NCI-H2171 treated with DMSO at 0.1 percent for 48 hours (cell line): ENCODE data around the gene GAS2L1.
A peak's percentile ranks its signal among the peaks of the same experiment; 100 is the strongest.

ENCODE experiments used
- DNase-seq: peaks from one replicate; lab custom pipeline; 2025; lab: John Stamatoyannopoulos, UW

GAS2L1 gene

GRCh38 chr22:29309332-29310064 lies 3.0 kb downstream of the GAS2L1 start:
- DNase-seq, result no peak

DNA sequence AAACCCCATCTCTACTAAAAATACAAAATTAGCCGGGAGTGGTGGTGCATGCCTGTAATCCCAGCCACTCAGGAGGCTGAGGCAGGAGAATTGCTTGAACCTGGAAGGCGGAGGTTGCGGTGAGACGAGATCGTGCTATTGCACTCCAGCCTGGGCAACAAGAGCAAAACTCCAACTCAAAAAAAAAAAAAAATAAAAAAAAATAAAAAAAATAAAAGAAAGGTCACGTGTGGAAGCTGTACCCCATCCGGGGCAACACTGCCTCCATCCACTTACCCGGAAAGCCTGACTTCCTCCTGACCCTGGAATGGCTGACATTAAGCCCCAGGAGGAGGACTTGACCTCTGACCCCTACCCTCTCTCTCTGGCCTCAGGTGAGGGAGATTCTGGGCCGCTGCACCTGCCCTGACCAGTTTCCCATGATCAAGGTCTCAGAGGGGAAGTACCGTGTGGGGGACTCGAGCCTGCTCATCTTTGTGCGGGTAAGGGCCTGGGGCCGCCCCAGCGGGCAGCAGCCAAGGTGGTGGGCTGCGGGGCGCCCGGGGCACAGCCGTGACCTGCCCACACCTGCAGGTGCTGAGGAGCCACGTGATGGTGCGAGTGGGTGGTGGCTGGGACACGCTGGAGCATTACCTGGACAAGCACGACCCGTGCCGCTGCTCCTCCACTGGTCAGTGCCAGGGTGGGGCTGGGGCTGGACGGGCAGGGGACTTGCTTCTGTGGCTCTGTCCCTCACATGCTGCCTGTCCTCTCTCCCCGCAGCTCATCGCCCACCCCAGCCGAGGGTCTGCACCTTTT lies 3.8 kb downstream of the GAS2L1 start:
- no peak for DNase-seq

GRCh38 chr22:29310863-29311339 lies 4.5 kb downstream of the GAS2L1 start:
- DNase-seq, result peak; percentile 31

GRCh38 chr22:29311464-29312217 lies 5.2 kb downstream of the GAS2L1 start:
- DNase-seq, result peak; percentile 19

DNA sequence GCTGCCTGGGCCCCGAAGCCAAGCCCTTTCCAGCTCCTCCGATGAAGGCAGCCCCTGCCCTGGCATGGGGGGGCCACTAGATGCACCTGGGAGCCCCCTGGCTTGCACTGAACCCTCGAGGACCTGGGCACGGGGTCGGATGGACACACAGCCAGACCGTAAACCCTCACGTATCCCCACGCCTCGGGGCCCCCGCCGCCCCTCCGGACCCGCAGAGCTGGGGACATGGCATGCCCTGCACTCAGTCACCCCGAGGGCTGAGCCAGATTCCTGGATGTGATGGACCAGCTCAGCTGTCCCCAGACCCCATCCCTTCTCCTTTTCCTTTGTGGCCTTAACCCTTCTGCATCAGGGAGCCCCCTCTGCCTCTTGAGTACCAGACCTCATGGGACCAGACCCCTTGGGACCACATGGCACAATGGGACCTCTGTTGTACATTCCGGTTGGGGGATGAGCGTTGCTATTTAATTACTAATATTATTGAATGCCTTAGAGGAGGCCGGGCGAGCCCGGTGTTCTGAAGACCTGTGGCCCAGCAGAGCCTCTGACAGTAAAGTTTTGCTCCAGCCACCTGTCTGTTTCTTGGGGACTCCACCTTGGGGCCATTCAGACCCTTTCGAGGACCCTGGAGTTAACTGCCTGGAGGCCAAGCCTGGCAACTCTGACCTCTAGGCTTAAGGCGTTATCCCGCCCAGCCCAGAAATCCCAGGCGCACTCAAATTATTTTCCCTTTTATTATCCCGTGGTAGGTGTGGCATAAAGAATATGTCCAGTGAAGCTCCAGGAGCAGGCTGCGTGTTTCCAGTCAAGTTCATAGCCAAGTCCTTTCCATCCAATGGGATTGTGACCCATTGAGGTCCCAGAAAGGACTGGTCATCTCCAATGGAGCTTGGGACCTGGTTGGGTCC lies 6.0 kb downstream of the GAS2L1 start:
- DNase-seq, result no peak

DNA sequence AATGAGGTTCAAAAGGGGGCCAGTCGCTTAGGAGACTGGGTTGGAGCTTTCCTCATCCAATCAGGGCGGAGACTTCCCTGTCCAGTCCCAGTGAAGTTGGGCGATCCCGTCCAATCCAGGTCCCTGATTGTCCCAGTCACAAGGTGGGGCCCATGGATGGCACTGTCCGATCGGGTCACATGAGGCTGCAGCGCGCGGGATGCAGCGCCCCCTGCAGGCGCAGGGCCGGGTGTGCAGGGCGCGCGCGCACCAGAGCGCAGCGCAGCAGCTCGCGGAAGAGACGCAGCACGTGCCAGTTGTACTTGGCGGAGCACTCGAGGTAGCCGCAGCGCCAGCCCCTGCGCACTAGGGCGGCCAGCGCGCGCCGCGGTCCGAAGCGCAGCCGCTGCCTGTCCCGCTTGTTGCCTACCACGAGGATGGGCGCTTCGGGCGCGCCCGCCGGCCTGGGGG lies 6.7 kb downstream of the GAS2L1 start:
- no peak for DNase-seq

DNA sequence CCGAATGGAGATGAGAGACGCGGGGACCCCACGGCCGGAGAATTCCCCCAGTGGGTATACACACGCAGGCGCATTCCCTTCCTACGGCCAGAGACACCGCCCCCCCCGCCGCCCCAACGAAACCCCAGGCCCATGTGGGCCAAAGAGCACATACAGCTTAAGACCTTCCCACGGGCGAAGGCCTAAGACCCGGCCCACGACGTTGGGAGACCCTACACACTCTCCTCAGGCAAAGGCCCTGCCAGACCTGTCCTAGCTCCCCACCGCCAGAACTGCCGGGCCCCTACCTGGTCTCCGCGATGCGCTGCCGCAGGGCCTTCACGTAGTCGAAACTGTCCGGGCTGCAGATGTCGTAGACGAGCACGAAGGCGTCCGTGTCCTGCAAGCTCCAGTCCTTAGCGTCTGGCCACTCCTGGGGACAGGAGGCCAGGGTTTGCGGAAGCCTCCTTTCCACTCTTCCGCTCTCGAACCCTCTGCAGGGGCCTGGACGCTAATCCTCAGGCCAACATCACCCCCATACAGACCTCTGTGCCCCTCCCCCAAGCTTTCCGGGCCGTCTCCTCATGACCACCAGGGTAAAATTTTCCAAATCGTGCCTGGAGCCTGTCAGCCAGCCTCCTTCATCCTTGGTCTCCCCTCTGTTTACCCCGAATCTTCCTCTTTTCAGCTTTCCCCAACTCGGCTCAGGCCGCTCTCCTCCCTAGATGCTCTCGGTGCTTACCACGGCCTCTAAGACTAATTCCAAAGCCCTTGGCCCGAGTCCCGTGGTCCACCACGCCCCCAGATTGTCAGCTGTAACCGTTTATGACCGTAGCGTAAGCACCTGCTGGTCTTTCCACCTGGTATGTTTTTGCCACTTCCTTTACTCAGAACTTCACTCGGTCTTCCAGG lies 7.4 kb downstream of the GAS2L1 start:
- no peak for DNase-seq

GRCh38 chr22:29314537-29315285 lies 8.3 kb downstream of the GAS2L1 start:
- DNase-seq, result no peak

DNA sequence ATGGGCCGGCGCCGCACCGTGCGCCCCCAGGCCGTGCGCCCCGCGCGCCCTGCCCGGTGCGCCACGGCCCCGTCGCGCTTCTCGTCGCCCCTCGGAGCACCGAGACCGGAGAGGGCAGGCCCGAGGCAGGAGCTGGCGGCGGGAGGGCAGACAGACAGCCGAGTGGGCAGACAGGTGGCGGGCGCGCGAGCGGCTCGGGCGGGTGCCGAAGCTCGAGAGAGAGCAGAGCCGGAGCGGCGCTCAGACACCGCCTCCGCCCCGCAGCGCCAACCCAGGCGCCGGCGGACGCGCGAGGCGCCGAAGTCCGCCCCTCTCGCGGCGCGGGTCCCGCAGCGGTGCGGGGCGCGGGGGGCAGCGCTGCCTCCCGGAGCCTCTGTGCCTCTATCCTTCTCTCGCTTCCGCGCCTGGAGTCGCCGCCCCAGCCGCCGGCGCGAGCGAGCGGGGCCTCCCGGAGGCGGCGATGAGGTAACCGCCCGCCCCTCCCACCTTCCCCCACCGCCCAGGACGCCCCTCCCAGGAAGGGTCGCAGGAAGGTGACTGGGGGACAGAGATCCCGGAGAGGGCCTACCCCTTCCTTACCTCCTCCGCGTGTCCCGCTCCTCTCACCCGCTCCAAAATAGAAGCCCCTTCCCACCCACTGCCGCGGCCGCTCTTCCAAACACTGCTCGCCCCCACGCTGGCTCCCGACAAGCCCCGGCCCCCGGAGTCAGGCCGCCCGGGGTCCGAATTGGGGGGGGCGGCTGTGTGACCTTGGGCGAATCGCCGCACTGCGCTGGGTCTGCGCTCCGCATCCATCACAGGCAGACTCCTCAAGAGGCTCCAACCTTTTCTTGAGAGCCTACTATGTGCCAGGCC lies 9.1 kb downstream of the GAS2L1 start, which contains the start of gene RASL10A:
TSS of gene RASL10A (minus strand) at position 412 of the 855 bp plus-strand sequence. CDS start 451 bp downstream, outside the sequence.
- DNase-seq, result peak; percentile 29

GRCh38 chr22:29316141-29316828 lies 9.8 kb downstream of the GAS2L1 start:
- DNase-seq, result no peak

DNA sequence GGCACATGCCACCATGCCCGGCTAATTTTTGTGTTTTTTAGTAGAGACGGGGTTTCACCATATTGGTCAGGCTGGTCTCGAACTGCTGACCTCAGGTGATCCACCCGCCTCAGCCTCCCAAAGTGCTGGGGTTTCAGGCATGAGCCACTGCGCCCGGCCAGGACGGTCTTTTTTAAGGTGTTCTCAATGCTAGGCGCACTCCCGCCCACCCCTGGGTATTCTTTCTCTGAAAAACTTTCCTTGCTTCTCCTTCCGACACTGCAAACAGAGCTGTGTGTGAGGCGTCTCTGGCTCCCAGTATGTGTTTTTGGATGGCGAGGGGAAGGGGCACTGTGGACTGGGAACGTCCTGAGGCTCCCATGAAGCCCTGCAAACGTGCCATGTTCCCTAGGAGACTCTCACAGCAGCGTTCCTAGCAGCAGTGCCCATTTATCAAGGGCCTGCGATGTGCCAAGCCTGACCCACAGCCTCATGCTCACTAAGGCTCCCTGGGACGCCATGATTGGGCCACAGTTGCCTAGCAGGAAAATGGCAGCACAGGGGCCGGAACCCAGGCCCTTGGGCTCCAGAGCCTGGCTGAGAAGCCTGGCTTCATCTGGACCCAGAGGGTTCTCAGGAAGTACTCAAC lies 11.5 kb downstream of the GAS2L1 start:
- no peak for DNase-seq

DNA sequence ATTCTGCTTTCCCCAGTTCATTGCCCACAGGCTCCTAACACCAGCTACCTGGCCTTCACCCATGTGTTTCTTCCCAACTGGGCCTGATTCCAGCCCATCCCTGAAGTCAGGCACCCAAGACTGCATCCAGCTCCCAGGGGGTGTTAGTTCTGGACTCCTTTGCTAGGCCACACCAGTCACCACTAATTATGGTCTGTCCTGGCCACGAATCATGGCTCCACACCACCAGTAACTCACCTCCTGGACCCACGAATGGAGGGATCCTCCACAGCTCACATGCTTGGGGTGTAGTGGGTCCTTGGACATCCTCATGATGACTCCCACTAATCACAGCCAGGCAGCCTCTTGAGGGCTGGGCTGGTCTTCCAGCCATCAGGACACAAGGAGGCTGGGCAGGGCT lies 12.6 kb downstream of the GAS2L1 start:
- no peak for DNase-seq

- peak; percentile 13 for DNase-seq
These were observed 14.1 kb downstream of the GAS2L1 start for GRCh38 chr22:29320546-29320945.

DNA sequence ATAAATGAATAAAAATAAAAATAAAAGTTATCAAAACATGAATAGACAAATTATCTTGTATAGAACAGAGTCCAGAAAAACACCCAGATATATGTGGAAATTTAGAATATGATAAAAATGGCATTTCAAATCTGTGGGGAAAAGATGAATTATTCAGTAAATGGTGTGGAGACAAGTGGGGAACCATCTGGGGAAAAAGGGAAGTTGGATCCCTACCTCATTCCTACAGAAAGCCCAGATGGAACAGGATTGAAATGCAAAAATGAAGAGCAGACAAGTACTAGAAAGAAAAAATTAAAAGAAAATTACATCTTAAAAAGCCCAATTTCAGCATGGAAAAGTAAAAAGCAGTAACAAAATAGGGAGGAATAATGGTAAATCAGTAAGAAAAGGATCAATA lies 17.2 kb downstream of the GAS2L1 start:
- no peak for DNase-seq

DNA sequence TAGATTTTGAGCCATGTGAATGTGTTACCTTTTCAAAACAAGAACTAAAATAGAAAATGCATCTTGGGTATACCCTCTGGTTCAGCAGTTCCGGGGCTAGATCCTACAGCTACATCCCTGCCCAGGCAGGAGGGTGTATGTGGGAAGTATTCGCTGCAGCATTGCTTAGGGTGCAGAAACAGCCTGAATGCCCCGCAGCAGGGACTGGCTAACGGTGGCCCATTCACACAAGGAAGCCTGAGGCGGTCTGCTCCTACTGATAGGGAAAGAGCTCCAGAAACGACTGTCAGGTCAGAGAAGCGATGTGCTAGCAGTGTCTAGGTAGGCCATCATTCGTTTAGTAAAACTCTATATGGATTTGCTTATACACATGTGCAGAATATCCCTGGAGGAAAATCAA lies 18.9 kb downstream of the GAS2L1 start:
- no peak for DNase-seq

- no peak for DNase-seq
These were observed 19.4 kb downstream of the GAS2L1 start for GRCh38 chr22:29325785-29326315.

DNA sequence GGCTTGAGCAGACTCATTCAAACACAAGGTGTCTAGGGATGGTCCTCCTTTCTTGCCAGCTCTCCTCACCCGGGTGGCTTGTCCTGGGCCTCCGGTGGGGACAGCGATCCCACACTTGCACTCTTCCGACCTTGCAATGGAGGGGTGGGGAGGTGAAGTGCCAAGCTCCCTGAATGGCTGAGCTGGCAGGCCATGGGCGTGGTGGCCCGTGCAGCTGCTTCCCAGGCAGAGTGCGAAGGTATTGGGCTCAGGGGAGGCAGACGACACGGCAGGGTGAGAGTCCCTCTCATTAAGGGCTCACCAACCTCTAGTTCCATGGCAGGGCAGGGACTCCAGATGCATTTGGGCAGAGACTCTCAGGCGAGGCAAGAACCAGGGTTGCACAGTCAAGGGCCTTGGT lies 20.0 kb downstream of the GAS2L1 start:
- no peak for DNase-seq
